IPS DF 6.9 (cell line): ENCODE results near the gene BUB1.
A peak's percentile ranks its signal among the peaks of the same experiment; 100 is the strongest.
"Not testable (repeated sequence)": the region's sequence is repeated elsewhere in the genome, so short reads cannot be mapped to it uniquely, and the experiment has no call there.

ENCODE experiments used
- DNase-seq: peaks from one replicate; pipeline ENCODE4 v3.0.0-alpha.2; 2013; ENCODE audit warnings: low read depth, low spot score
- H3K27ac ChIP-seq: one replicate; pipeline ENCODE4 v1.5.1; 2013; ENCODE audit warnings: low read length, control low read depth
- H3K27me3 ChIP-seq: 2 replicates; pipeline ENCODE4 v1.6.1; 2013; ENCODE audit warnings: mild to moderate bottlenecking, low read length; ENCODE audit not compliant: control insufficient read depth, insufficient read depth
- H3K36me3 ChIP-seq: 2 replicates; pipeline ENCODE4 v1.6.1; 2013; ENCODE audit warnings: low read length; ENCODE audit not compliant: control insufficient read depth, insufficient read depth
- H3K4me1 ChIP-seq: 2 replicates; pipeline ENCODE4 v1.6.1; 2013; ENCODE audit warnings: low read length; ENCODE audit not compliant: control insufficient read depth, insufficient read depth
- H3K4me3 ChIP-seq: 2 replicates; pipeline ENCODE4 v1.5.1; 2013; ENCODE audit warnings: mild to moderate bottlenecking, low read length
- H3K9me3 ChIP-seq: 2 replicates; pipeline ENCODE4 v1.6.1; 2013; ENCODE audit warnings: low read length, inconsistent platforms; ENCODE audit not compliant: control insufficient read depth, insufficient read depth
- WGBS: extraction: QIAGEN DNeasy Blood & Tissue Kit; methylation state at CpG from one replicate; pipeline ENCODE4 v1.1.7; 2013; ENCODE audit warnings: mixed read lengths, missing lambda C conversion rate; ENCODE audit not compliant: insufficient read length, insufficient coverage; 5-methylcytosine and 5-hydroxymethylcytosine counted together

Gene BUB1

DNA sequence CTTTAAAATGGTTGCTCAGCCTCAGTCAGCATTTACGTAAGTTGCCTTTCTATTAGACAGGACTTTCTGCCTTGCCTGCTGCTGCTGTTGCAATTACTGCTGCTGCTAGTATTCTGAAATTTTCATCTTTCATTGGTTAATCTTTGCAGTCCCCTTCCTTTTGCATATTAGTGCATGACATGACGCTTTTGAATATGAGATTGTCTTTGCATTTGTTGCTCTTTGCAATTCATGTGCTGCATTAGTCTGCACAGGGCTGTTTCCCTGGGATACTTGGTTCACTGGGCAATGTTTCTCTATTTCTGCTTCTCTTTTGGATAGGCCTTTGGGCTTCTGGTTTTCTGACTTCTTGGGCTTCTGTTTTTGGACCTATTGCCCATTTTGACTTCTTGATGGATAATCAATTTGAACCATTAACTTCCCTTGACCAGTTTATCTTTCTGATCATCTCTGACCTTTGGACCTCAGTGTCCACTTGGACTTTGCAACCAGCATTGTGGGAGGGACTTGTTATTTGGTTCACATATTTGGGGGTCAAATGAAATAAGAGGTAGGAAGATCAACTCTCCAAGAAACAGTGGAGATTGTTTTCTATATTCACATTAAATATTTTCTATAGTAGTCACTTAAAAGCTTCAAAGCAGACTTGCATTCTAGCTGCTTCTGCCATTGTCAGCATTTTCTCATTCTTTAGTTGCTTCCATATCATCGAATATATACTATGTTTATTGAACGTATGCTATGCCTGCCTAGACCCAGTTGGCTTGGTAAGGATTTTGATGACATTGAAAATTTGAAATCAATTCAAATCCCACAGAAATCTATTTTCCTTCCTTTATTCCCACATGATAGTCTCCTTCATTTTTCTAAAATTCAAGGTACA lies 12.5 kb upstream of the BUB1 start:
- Histone ChIP-seq H3K4me3 (no peak overlapping the region), H3K27me3 (peaks cover 1% of the 10 kb centered on the region; the same call in 1 of the 2 replicates)
- WGBS = no CpG with 5 or more reads among the region's 4 CpGs

DNA sequence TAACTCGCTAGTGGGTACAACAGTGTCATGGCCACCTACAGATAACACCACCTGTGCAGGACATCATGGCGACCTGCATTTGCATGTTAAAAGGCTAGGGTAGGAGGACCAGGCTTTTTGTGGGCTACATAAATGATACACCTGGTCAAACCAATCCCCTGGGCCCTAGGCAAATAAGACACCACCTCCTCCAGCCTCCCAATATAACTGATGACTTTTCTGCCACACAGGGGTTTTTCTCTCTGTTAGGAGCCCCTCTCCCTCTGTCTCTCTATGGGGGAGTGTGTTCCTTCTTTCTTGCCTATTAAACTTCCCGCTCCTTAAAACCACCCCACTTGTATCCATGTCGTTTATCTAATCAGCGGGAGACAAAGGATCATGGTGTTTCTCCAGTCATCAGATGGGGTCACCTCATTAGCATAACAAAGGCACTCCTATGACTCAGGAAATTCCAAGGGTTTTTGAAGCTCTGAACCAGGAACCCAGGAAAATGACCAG lies 10.8 kb upstream of the BUB1 start:
- H3K4me3 ChIP-seq = no peak overlapping the region
- no peak overlapping the region for H3K27ac ChIP-seq
- no CpG with 5 or more reads among the region's 5 CpGs for WGBS
- H3K36me3 ChIP-seq = no peaks in the 10 kb centered on the region
- H3K4me1 ChIP-seq = peaks cover 8% of the 10 kb centered on the region; the same call in 1 of the 2 replicates
- peak; percentile 98 for DNase-seq
- H3K27me3 ChIP-seq = peaks cover 1% of the 10 kb centered on the region; the same call in 1 of the 2 replicates
- peaks cover 2% of the 10 kb centered on the region for H3K9me3 ChIP-seq

More for the DNA sequence above, 12.5 kb upstream of the BUB1 start:
- H3K4me1 ChIP-seq = peaks cover 8% of the 10 kb centered on the region; the same call in 1 of the 2 replicates
- no peak for DNase-seq
- H3K27ac ChIP-seq = no peak overlapping the region
- peaks cover 2% of the 10 kb centered on the region for H3K9me3 ChIP-seq
- no peaks in the 10 kb centered on the region for H3K36me3 ChIP-seq

DNA sequence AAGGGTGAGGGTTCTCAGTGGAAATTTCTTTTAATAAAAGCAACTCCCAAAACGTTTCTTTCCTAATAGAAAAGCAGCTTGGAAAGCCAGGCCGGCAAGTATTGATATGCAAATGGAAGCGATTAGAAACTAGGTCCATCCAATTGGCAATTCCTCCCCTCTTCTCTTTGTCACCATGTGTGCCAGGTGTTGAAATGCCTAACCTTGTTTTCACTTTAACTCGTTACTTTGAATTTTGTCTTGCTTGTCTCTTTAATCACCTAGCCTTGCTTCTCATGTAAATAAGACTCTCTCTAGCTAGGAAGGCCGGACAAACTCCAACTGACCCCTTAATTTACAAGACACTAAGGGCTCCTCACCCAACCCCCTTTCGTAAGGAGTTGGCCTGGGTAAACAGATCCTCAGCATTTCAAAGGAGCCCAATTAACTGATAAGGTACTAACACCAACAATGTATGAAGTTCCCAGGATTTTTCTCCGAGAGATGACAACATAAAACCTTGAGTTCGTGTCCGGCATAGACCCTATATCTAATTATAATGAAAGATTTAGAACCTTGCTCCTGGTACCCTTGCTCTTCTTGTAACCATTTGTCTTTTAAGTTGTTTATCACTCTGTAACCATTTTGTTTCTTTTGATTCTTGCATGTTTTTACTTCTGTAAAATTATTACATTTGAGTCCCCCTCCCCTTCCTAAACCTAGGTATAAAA lies 10.1 kb upstream of the BUB1 start:
- H3K4me1 ChIP-seq, H3K9me3 ChIP-seq, H3K36me3 ChIP-seq, H3K27ac ChIP-seq, H3K27me3 ChIP-seq, H3K4me3 ChIP-seq: not testable (repeated sequence)
- peak; percentile 88 for DNase-seq
- no CpG with 5 or more reads among the region's 9 CpGs for WGBS

DNA sequence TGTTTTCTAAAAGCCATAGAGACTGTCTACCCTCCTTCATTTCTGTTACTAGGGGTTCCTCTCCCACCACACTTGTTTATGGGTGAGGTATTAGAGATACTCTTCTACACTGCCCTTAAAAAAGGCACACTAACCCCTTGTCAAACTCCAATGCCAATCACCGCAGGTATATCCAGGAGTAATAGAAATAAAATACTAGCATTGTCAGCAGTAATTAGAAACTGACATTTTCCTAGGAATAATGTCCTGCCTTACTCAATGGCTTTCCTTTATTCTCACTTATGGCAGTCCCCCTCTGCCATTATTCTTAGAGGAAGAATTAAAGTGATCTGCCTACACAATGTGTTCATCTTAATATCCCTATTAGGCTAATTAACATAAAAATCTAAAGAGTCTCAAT lies 5.0 kb upstream of the BUB1 start:
- Histone ChIP-seq H3K4me3 (no peak overlapping the region), H3K27me3 (peaks cover 1% of the 10 kb centered on the region; the same call in 1 of the 2 replicates)
- WGBS = no CpG with 5 or more reads among the region's 1 CpG

DNA sequence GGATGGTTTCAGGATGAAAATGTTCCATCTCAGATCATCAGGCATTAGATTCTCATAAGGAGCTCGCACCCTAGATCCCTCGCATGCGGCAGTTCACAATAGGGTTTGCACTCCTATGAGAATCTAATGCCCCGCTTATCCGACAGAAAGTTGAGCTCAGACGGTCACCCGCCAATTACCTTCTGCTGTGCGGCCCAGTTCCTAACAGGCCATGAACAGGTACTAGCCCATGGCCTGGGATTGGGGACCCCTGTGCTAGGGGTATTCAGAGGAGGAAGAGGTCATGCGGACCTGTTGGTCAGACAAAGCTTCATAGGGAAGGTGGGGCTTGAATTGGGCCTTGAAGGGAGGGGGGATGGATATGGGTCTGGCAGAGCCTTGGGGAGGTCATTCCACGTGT lies 4.4 kb upstream of the BUB1 start:
- no peak for DNase-seq
- Histone ChIP-seq H3K36me3 (no peaks in the 10 kb centered on the region), H3K27ac (no peak overlapping the region), H3K4me1 (peaks cover 4% of the 10 kb centered on the region), H3K4me3 (no peak overlapping the region), H3K9me3 (peaks cover 2% of the 10 kb centered on the region), H3K27me3 (peaks cover 1% of the 10 kb centered on the region; the same call in 1 of the 2 replicates)
- no CpG with 5 or more reads among the region's 10 CpGs for WGBS

More for the DNA sequence above, 5.0 kb upstream of the BUB1 start:
- Histone ChIP-seq H3K27ac (no peak overlapping the region), H3K9me3 (peaks cover 2% of the 10 kb centered on the region), H3K4me1 (peaks cover 4% of the 10 kb centered on the region), H3K36me3 (no peaks in the 10 kb centered on the region)
- no peak for DNase-seq

- H3K9me3 ChIP-seq = no peaks in the 10 kb centered on the region
- no peak for DNase-seq
- WGBS = no CpG with 5 or more reads among the region's 7 CpGs
- no peak overlapping the region for H3K27ac ChIP-seq
- H3K27me3 ChIP-seq = no peaks in the 10 kb centered on the region; the same call in 1 of the 2 replicates
- no peaks in the 10 kb centered on the region for H3K36me3 ChIP-seq
- H3K4me1 ChIP-seq = peaks cover 2% of the 10 kb centered on the region
- no peak overlapping the region for H3K4me3 ChIP-seq
Measured at GRCh38 chr2:110680709-110681108, 2.8 kb upstream of the BUB1 start.

DNA sequence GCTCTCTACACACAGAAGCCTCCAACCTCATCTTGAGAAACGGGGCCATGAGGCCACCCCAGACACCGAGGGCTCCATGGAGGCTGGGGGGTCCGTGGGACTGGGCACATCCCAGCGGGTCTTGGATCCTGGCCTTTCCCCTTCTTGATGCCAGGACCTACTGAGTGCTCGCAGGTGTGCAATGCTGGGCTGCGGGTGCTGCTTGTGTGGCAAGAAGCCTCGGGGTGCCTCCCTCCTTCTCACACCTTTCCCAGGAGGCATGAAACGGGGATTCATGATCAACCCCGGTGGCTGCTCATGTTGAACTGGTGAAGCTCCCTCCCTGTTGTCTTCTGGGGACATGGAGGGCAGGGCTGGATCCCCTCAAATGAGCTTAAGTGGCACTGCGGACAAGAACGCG lies 2.0 kb upstream of the BUB1 start:
- Histone ChIP-seq H3K4me1 (peaks cover 4% of the 10 kb centered on the region), H3K27ac (no peak overlapping the region), H3K9me3 (no peaks in the 10 kb centered on the region), H3K36me3 (no peaks in the 10 kb centered on the region), H3K4me3 (no peak overlapping the region), H3K27me3 (no peaks in the 10 kb centered on the region; the same call in 1 of the 2 replicates)
- WGBS = no CpG with 5 or more reads among the region's 12 CpGs
- no peak for DNase-seq

GRCh38 chr2:110679337-110679707 lies 1.5 kb upstream of the BUB1 start:
- no peaks in the 10 kb centered on the region for H3K9me3 ChIP-seq
- WGBS = no CpG with 5 or more reads among the region's 9 CpGs
- H3K27ac ChIP-seq = no peak overlapping the region
- no peak overlapping the region for H3K4me3 ChIP-seq
- no peaks in the 10 kb centered on the region for H3K27me3 ChIP-seq
- no peak for DNase-seq
- H3K4me1 ChIP-seq = peaks cover 4% of the 10 kb centered on the region
- no peaks in the 10 kb centered on the region for H3K36me3 ChIP-seq

GRCh38 chr2:110678457-110679336 lies 834 bp upstream of the BUB1 start:
- H3K9me3 ChIP-seq = no peaks in the 10 kb centered on the region
- peaks cover 4% of the 10 kb centered on the region for H3K4me1 ChIP-seq
- no peak overlapping the region for H3K27ac ChIP-seq
- no peaks in the 10 kb centered on the region; the same call in 1 of the 2 replicates for H3K36me3 ChIP-seq
- H3K27me3 ChIP-seq = no peaks in the 10 kb centered on the region
- no peak for DNase-seq
- no CpG with 5 or more reads among the region's 28 CpGs for WGBS
- peak overlapping the region; percentile 80; the same call in 1 of the 2 replicates for H3K4me3 ChIP-seq

DNA sequence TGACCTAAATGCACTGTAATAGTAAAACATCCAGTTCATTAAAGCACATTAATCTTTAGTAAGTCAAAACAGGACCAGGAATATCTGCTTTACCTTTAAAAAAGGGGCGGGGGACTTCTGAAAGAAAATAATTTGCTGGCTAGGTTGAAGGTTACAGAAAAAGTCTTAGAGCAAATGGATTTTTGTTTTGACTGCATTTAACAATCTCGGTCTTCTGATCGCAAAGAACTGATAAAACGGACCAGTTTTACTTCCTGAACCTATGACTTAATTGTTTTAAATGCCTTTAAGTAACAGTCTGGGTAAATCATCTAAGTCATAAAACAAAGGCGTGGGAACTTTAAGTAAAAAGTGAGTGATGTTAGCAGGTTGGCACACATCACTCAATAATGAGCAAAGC lies 783 bp downstream of the BUB1 start:
- no peaks in the 10 kb centered on the region for H3K9me3 ChIP-seq
- peaks cover 4% of the 10 kb centered on the region for H3K4me1 ChIP-seq
- H3K36me3 ChIP-seq = peaks cover 11% of the 10 kb centered on the region; the same call in 1 of the 2 replicates
- no peak for DNase-seq
- WGBS = no CpG with 5 or more reads among the region's 5 CpGs
- no peaks in the 10 kb centered on the region for H3K27me3 ChIP-seq
- peak overlapping the region; percentile 80; the same call in 1 of the 2 replicates for H3K4me3 ChIP-seq
- no peak overlapping the region for H3K27ac ChIP-seq
